ENCODE measurements around the gene CGAS.

GRCh38 chr6:73461537-73462350 is 9.6 kb upstream of the CGAS start, which contains the start of gene MTO1:
- TF ChIP-seq CTCF (conservative IDR thresholded peaks at IDR 0.05 in 1 of 2, IDR thresholded peaks at IDR 0.05 in 1 of 2; ENCODE audit: extremely low read depth in 1 of 2, insufficient read depth in 1 of 2, low read depth in 1 of 2, low read length in 2 of 2): no peak
- TF ChIP-seq EZH2 (IDR thresholded peaks at IDR 0.05; ENCODE audit: borderline replicate concordance, low read length): no peak
